ENCODE results near the gene KIAA0319L. TPM values are rescaled to one million over a fixed set of nuclear protein-coding genes. Genes with fewer than 3 reads are reported as not detected.

Gene KIAA0319L
- total and polyA plus RNA-seq, 2 donors (not counting 3 experiments of a cell fraction or from before 2014, with no cell fraction given): 31.4 to 43.4 TPM

- Histone ChIP-seq H3K4me2 (ENCODE audit: insufficient read depth, low read length) (no peak overlapping the region), H3K4me1 (ENCODE audit: control insufficient read depth, extremely low read depth, insufficient read depth, low read length) (no peaks in the 10 kb centered on the region), H3K36me3 (ENCODE audit: control insufficient read depth in 2 of 2, extremely low read depth in 1 of 2, insufficient read depth in 2 of 2, low read length in 2 of 2) (peaks cover 0 to 17% of the 10 kb centered on the region in 2 experiments), H3K9me1 (replicated peaks; ENCODE audit: control insufficient read depth, extremely low read depth, insufficient read depth, low read length) (no peaks in the 10 kb centered on the region), H3K9me3 (replicated peaks; ENCODE audit: control insufficient read depth, insufficient read depth, low read length) (no peaks in the 10 kb centered on the region), H3K9ac (replicated peaks; ENCODE audit: extremely low read depth, insufficient read depth, low read length) (no peak overlapping the region), H3K27me3 (ENCODE audit: control insufficient read depth in 2 of 2, insufficient read depth in 2 of 2, low read length in 2 of 2) (no peaks in the 10 kb centered on the region), H3K79me2 (ENCODE audit: control insufficient read depth, insufficient read depth, low read length) (no peaks in the 10 kb centered on the region), H4K20me1 (replicated peaks; ENCODE audit: control insufficient read depth, extremely low read depth, insufficient read depth, low read length) (peaks cover 2% of the 10 kb centered on the region), H2AFZ (ENCODE audit: low read depth, low read length) (no peak overlapping the region), H3K4me3 (replicated peaks in 1 of 3; ENCODE audit: insufficient read depth in 1 of 3, low read depth in 1 of 3, low read length in 3 of 3) (no peak overlapping the region), H3K27ac (ENCODE audit: insufficient read depth, low read depth, low read length) (no peak overlapping the region)
- ChIA-PET CTCF (interaction anchor here (2.4 to 4.6 kb wide), 3 partner anchors 9 to 241 kb away, joined by 7 to 28 read pairs (median 17); no protein-coding TSS in a partner anchor), POLR2A (no interaction called here)
- no peak for TF ChIP-seq POLR2A (IDR thresholded peaks at IDR 0.05; ENCODE audit: low read depth, low read length)
- TF ChIP-seq MAX (IDR thresholded peaks at IDR 0.05; ENCODE audit: insufficient read depth, insufficient read length): no peak
- TF ChIP-seq, protein P1, sequence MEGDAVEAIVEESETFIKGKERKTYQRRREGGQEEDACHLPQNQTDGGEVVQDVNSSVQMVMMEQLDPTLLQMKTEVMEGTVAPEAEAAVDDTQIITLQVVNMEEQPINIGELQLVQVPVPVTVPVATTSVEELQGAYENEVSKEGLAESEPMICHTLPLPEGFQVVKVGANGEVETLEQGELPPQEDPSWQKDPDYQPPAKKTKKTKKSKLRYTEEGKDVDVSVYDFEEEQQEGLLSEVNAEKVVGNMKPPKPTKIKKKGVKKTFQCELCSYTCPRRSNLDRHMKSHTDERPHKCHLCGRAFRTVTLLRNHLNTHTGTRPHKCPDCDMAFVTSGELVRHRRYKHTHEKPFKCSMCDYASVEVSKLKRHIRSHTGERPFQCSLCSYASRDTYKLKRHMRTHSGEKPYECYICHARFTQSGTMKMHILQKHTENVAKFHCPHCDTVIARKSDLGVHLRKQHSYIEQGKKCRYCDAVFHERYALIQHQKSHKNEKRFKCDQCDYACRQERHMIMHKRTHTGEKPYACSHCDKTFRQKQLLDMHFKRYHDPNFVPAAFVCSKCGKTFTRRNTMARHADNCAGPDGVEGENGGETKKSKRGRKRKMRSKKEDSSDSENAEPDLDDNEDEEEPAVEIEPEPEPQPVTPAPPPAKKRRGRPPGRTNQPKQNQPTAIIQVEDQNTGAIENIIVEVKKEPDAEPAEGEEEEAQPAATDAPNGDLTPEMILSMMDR (IDR thresholded peaks at IDR 0.05; ENCODE audit: extremely low read depth in 1 of 2, insufficient read depth in 1 of 2, low read depth in 1 of 2, low read length in 2 of 2): no peak
- TF ChIP-seq JUN (IDR thresholded peaks at IDR 0.05; ENCODE audit: borderline replicate concordance, insufficient read depth, insufficient read length, low read depth): no peak
- TF ChIP-seq POLR2AphosphoS5 (IDR thresholded peaks at IDR 0.05; ENCODE audit: insufficient read depth, low read depth, low read length): no peak
- no peak for TF ChIP-seq GATA2 (IDR thresholded peaks at IDR 0.05; ENCODE audit: insufficient read depth, insufficient read length, low read depth, low read length)
- TF ChIP-seq MYC (IDR thresholded peaks at IDR 0.05; ENCODE audit: low read depth, low read length): no peak
- no peak for TF ChIP-seq FOS (IDR thresholded peaks at IDR 0.05; ENCODE audit: borderline replicate concordance, insufficient read depth, low read length)
- no peak for TF ChIP-seq EZH2 (IDR thresholded peaks at IDR 0.05; ENCODE audit: borderline replicate concordance, low read depth, low read length, severe bottlenecking)
- no TSS peak for BruUV-seq (replicated peaks)
- no peak for FAIRE-seq
- dilution Hi-C loops (cut with MboI; ENCODE audit: extremely low pct_ligation_motif_present, low sequenced_read_pairs) (no loop called here), intact Hi-C loops (cut with micrococcal nuclease) (no loop called here)
- DNase-seq (ENCODE audit: low read depth, low spot score): no peak
Observed at GRCh38 chr1:35442734-35443133, 114.5 kb downstream of the KIAA0319L start.
